Ascending aorta (tissue), 2 donors: ENCODE results near the gene BBS7. TPM values are rescaled to one million over a fixed set of nuclear protein-coding genes. Genes with fewer than 3 reads are reported as not detected.

Experiments
- DNase-seq, 2 donors: peaks; one replicate each; pipeline ENCODE4 v3.0.0-alpha.2; 2019; ENCODE audit warnings: low spot score in 2 of 2
- H3K27ac ChIP-seq, 2 donors: fragments of 200-600 bp; sonication (generic); one replicate each; pipeline ENCODE4 v1.5.1; 2016 to 2017; ENCODE audit warnings: mild to moderate bottlenecking in 1 of 2
- H3K27me3 ChIP-seq: fragments of 200-600 bp; sonication (generic); one replicate; pipeline ENCODE4 v1.5.1; 2017
- H3K36me3 ChIP-seq, 2 donors: fragments of 200-600 bp; sonication (generic); one replicate each; pipeline ENCODE4 v1.5.1; 2016
- H3K4me1 ChIP-seq, 2 donors: fragments of 200-600 bp; sonication (generic); one replicate each; pipeline ENCODE4 v1.5.1; 2016 to 2017; ENCODE audit warnings: mild to moderate bottlenecking in 1 of 2
- H3K4me3 ChIP-seq, 2 donors: fragments of 200-600 bp; sonication (generic); one replicate each; pipeline ENCODE4 v1.5.1; 2016 to 2017; ENCODE audit warnings: mild to moderate bottlenecking in 1 of 2
- H3K9me3 ChIP-seq, 2 donors: fragments of 200-600 bp; sonication (generic); one replicate each; pipeline ENCODE4 v1.5.1; 2016
- CTCF ChIP-seq, 3 experiments: fragments of 200-600 bp in 2 of 3; fragments of 450-650 bp in 1 of 3; sonication (generic) in 2 of 3; IDR thresholded peaks; one replicate each; pipeline ENCODE4 v1.5.1; 2016 to 2019; ENCODE audit warnings: antibody characterized with exemption in 3 of 3, mild to moderate bottlenecking in 1 of 3, moderate library complexity in 1 of 3
- intact Hi-C: fragments of 100-400 bp; cut with DNase I; formaldehyde crosslinking; loops from one replicate; pipeline ENCODE4 v1.15.1; 2023
- total RNA-seq: library from RNA; depleted of rRNA; stranded (reverse); fragments of >200 nt; gene quantifications from one replicate; pipeline ENCODE4 v1.1.0, GENCODE V29; 2016

The BBS7 gene
- total RNA-seq, 1 donor from 2014 or later = 5.6 TPM

GRCh38 chr4:121818215-121818614, 52.1 kb downstream of the BBS7 start:
- H3K27ac ChIP-seq = no peak overlapping the region
- H3K4me1 ChIP-seq = peaks cover 1 to 2% of the 10 kb centered on the region in 2 donors
- no peaks in the 10 kb centered on the region for H3K9me3 ChIP-seq
- intact Hi-C loops = no loop called here
- no peak overlapping the region for H3K4me3 ChIP-seq
- DNase-seq = no peak
- H3K36me3 ChIP-seq = peaks cover 30 to 48% of the 10 kb centered on the region in 2 donors
- H3K27me3 ChIP-seq = no peaks in the 10 kb centered on the region
- no peak for TF ChIP-seq CTCF (IDR thresholded peaks at IDR 0.05)

GRCh38 chr4:121817701-121818100, 52.6 kb downstream of the BBS7 start:
- H3K4me3 ChIP-seq = no peak overlapping the region
- no peaks in the 10 kb centered on the region for H3K4me1 ChIP-seq
- no peaks in the 10 kb centered on the region for H3K27me3 ChIP-seq
- DNase-seq = no peak
- H3K27ac ChIP-seq = no peak overlapping the region
- TF ChIP-seq CTCF (IDR thresholded peaks at IDR 0.05) = no peak
- no peaks in the 10 kb centered on the region for H3K9me3 ChIP-seq
- intact Hi-C loops = no loop called here
- peaks cover 30 to 53% of the 10 kb centered on the region in 2 donors for H3K36me3 ChIP-seq

GRCh38 chr4:121817006-121817405, 53.3 kb downstream of the BBS7 start:
- no peak overlapping the region for H3K27ac ChIP-seq
- DNase-seq = no peak
- no peaks in the 10 kb centered on the region for H3K27me3 ChIP-seq
- no peaks in the 10 kb centered on the region for H3K9me3 ChIP-seq
- H3K36me3 ChIP-seq = peaks cover 34 to 60% of the 10 kb centered on the region in 2 donors
- no peak for TF ChIP-seq CTCF (IDR thresholded peaks at IDR 0.05)
- H3K4me1 ChIP-seq = no peaks in the 10 kb centered on the region
- no peak overlapping the region for H3K4me3 ChIP-seq
- intact Hi-C loops = no loop called here

- Histone ChIP-seq H3K4me1 (no peaks in the 10 kb centered on the region), H3K4me3 (no peak overlapping the region), H3K27me3 (no peaks in the 10 kb centered on the region), H3K36me3 (peaks cover 48 to 82% of the 10 kb centered on the region in 2 donors), H3K9me3 (no peaks in the 10 kb centered on the region), H3K27ac (no peak overlapping the region)
- intact Hi-C loops = no loop called here
- DNase-seq = no peak
- TF ChIP-seq CTCF (IDR thresholded peaks at IDR 0.05) = no peak
Observed at GRCh38 chr4:121814756-121815155, 55.5 kb downstream of the BBS7 start.

- TF ChIP-seq CTCF (IDR thresholded peaks at IDR 0.05) = no peak
- Histone ChIP-seq H3K27ac (no peak overlapping the region), H3K4me1 (no peaks in the 10 kb centered on the region), H3K4me3 (no peak overlapping the region), H3K36me3 (peaks cover 52 to 89% of the 10 kb centered on the region in 2 donors), H3K27me3 (no peaks in the 10 kb centered on the region), H3K9me3 (no peaks in the 10 kb centered on the region)
- intact Hi-C loops = no loop called here
- no peak for DNase-seq
Observed at GRCh38 chr4:121811122-121811521, 59.2 kb downstream of the BBS7 start.

- Histone ChIP-seq H3K27ac (no peak overlapping the region), H3K27me3 (no peaks in the 10 kb centered on the region), H3K9me3 (no peaks in the 10 kb centered on the region), H3K4me1 (peaks cover 0 to 8% of the 10 kb centered on the region in 2 donors), H3K36me3 (peaks cover 37 to 75% of the 10 kb centered on the region in 2 donors), H3K4me3 (no peak overlapping the region)
- intact Hi-C loops = no loop called here
- TF ChIP-seq CTCF (IDR thresholded peaks at IDR 0.05) = no peak
- no peak for DNase-seq
Observed at GRCh38 chr4:121806411-121806810, 63.9 kb downstream of the BBS7 start.
